Measurements from ENCODE around the gene PGP. TPM values are rescaled to one million over a fixed set of nuclear protein-coding genes. Genes with fewer than 3 reads are reported as not detected.

PGP gene
- total RNA-seq, 2 donors from 2014 or later = 16.3 to 24.3 TPM

DNA sequence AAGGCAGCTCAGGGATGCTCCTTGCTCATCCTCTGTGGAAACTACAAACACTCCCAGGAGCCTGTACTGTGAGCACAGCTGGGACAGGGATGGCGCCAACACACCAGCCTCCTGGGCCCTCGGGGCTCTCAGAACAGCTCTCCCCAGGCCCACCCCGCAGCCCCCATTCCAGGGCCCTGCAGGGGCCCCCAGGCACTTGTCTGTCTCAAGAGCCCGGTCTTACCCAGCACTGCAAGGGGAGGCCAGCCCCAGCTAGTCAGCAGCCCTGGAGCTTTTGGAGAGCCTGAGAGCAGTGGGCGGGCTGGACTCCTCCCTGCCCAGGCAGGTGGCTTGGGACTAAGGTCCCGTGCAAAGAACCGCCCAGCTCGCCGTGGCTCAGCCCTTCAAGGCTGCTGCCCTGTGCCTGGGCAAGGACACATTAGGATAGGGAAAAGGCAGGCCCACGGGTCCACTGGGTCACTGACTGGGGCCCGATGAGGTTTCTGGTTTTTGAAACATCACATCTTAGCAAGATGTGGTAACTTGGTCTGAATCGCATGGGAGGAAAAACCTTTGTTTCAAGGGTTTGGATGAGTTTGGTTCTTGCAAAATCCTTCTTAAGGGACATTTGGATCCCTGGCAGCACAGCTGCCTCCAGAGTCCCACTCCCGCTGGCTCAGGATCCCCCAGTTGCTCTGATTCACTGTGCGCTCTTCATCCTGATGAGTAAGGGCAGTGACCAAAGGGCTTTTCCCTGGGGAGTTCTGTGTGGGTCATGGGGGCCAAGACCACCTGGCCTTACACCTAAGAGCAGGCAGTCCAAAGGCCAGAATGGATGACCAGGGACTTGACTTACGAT, 24.4 kb upstream of the PGP start:
- ATAC-seq = peak; percentile 36
- intact Hi-C loops (cut with DNase I, micrococcal nuclease) = no loop called here
- DNase-seq = no peak

- ATAC-seq (peak; percentile 26), DNase-seq (no peak)
- intact Hi-C loops (cut with DNase I, micrococcal nuclease) = no loop called here
Observed at GRCh38 chr16:2238150-2238837, 23.7 kb upstream of the PGP start.

DNA sequence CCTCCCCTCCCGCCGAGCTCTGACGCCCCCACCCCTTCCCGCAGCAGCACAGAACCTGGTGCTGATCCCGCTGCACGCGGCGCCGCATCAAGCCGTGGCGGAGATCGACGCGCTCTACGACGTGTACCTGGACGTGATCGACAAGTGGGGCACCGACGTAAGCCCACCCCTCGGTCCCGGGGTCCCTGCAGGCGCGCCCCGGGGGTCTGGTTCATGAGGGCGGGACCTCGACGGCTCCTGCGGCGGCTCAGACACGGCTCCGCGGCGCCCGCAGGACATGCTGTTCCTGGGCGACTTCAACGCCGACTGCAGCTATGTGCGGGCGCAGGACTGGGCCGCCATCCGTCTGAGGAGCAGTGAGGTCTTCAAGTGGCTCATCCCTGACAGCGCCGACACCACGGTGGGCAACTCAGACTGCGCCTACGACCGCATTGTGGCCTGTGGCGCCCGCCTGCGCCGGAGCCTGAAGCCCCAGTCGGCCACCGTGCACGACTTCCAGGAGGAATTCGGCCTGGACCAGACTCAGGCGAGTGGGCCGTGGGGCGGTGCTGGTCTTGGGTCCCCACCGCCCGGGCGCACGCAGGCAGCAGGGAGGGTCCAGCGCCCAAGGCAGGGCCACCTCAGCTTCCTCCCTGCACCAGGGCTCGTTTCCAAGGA, 23.0 kb upstream of the PGP start:
- peak in 1 of 2 donors; percentile 30 for DNase-seq

GRCh38 chr16:2237102-2237482, 22.5 kb upstream of the PGP start:
- DNase-seq (no peak), ATAC-seq (peak; percentile 0)
- intact Hi-C loops (cut with DNase I, micrococcal nuclease) = no loop called here

More for the DNA sequence above, 23.0 kb upstream of the PGP start:
- intact Hi-C loops (cut with DNase I, micrococcal nuclease) = no loop called here
- peak; percentile 27 for ATAC-seq

DNA sequence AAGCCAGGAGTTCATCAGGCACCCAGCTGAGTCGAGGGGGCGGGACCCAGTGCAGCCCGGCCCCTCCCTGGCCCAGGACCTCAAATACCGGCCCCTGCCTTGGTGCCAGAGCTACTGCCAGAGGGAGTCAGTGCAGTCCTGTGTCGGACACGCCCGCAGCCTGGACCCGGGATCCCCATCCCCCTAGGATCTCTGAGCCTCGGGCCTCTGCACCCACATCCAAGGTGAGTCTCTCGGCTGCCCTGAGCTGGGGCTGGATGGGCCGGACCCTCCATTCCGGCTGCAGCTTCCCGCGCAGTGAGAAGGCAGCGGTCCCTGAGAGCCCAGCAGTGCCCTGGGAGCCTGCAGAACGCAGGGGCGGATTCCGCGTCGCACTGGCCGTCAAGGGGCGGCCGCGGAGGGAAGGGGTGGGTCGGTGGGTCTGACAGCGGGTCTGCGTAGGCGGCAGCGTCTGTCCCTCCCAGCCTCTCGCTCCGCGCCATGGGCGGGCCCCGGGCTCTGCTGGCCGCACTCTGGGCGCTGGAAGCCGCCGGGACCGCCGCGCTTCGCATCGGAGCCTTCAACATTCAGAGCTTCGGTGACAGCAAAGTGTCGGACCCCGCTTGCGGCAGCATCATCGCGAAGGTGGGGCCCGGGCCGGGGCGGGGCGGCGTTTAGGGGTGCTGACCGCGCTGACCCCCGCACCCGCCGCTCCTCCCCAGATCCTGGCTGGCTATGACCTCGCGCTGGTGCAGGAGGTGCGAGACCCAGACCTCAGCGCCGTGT, 21.9 kb upstream of the PGP start, which contains the start of gene DNASE1L2:
Gene DNASE1L2 (plus strand): TSS at position 108 of the 765 bp plus-strand sequence. CDS start 373 bp downstream, at position 481.
- ATAC-seq (peak; percentile 38), DNase-seq (peak in 1 of 2 donors; percentile 31)

DNA sequence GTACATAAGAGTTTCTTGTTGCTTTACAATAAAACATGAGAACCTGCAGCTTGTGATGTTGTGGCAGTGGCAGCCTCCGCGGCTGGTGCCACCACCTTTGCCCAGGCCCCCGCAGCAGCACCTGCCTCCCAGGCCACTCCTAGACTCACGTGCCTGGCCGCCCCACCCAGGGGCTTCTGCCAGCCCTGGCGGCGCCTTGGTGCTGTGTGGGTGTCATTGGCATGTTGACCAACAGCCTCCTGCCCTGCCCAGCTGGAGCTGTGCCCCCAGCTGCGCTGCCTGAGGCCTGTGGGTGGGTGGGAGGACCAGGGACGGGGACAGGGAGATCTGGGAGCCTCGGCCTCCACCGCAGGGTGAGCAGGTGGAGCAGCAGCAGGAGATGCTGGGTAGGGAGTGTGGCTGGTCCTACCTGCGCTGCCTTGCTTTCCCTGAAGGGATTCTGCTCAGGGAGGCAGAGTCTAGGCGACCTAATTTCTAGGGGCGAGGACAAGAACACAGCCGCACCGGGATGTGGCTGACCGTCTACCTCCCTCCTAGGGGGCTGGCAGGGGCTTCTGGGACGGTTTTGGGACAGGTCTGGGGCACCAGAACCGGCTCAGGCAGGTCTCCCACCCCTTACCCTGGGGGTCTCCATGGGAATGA, 21.2 kb upstream of the PGP start:
- DNase-seq = no peak
- intact Hi-C loops (cut with DNase I, micrococcal nuclease) = no loop called here
- peak; percentile 39 for ATAC-seq

More for the DNA sequence above, 21.9 kb upstream of the PGP start, which contains the start of gene DNASE1L2:
- intact Hi-C loops (cut with DNase I, micrococcal nuclease) = no loop called here

DNA sequence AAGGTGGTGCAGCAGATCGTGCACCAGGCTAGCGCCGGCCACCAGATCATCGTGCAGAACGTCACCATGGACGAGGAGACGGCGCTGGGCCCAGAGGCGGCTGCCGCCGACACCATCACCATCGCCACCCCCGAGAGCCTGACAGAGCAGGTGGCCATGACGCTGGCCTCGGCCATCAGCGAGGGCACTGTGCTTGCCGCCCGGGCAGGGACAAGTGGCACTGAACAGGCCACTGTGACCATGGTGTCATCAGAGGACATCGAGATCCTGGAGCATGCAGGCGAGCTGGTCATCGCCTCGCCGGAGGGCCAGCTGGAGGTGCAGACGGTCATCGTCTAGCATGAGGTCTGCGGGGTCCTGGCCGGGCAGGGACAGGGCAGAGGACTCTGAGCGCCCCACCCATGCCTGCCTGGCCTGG, 20.6 kb upstream of the PGP start:
- no peak for DNase-seq
- intact Hi-C loops (cut with DNase I, micrococcal nuclease) = no loop called here
- ATAC-seq = no peak

GRCh38 chr16:2234813-2235170, 20.2 kb upstream of the PGP start:
- DNase-seq (no peak), ATAC-seq (no peak)
- intact Hi-C loops (cut with DNase I, micrococcal nuclease) = no loop called here

DNA sequence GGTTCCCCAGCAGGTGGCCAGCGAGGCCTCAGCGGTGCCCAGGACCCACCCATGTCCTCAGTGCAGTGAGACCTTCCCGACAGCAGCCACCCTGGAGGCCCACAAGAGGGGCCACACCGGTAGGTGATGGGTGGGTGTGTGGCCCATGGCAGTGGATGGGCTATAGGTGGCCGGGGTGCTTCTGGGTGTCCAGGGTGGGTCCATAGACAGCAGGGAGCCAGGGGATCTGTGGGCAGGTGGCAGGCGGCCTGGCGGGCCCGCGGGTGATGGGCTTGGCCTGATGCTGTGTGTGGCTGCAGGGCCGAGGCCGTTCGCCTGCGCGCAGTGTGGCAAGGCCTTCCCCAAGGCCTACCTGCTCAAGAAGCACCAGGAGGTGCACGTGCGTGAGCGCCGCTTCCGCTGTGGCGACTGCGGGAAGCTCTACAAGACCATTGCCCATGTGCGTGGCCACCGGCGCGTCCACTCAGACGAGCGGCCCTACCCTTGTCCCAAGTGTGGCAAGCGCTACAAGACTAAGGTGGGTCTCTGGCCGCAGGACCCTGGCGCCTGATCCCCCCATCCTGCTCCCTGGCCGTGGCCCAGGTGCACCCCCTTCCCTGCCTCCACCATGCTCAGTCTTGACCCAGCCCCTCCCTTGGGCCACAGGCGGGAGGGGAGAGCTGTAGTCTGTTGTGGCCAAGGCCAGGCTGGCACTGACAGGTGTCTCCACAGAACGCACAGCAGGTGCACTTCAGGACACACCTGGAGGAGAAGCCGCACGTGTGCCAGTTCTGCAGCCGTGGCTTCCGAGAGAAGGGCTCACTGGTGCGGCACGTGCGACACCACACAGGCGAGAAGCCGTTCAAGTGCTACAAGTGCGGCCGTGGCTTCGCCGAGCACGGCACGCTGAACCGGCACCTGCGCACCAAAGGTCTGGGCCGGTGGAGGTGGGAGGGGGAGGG, 19.5 kb upstream of the PGP start:
- intact Hi-C loops (cut with DNase I, micrococcal nuclease) = no loop called here
- DNase-seq = no peak
- no peak for ATAC-seq

DNA sequence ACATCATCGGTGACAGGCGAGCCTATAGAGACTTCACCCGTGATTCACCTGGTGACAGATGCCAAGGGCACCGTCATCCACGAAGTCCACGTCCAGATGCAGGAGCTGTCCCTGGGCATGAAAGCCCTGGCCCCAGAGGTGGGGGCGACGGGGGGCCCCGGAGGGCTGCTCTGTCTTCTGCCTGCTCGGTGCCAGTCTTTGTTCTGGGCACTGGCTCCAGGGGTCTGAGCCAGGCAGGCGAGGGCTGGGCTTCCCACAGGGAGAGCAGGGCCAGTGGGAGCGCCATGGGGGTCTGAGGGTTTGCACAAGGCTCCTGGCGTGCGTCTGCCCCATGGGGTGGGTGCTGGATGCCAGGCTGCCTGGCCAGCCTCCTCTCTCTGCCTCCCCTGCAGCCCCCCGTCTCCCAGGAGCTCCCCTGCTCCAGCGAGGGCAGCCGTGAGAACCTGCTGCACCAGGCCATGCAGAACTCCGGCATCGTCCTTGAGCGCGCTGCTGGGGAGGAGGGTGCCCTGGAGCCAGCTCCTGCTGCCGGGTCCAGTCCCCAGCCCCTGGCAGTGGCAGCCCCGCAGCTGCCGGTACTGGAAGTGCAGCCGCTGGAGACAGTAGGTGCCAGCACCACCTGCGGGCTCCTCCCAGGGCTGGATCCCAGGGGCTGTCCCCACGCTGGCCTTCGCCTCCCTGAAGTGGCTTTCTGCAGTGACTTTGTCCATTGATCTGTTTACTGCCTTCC, 18.6 kb upstream of the PGP start:
- ATAC-seq = no peak
- no peak for DNase-seq
- intact Hi-C loops (cut with DNase I, micrococcal nuclease) = no loop called here

- intact Hi-C loops (cut with DNase I, micrococcal nuclease) = no loop called here
Observed at GRCh38 chr16:2232094-2232990, 17.7 kb upstream of the PGP start.

GRCh38 chr16:2231016-2231931, 16.6 kb upstream of the PGP start:
- no peak for ATAC-seq
- DNase-seq = no peak
- intact Hi-C loops (cut with DNase I, micrococcal nuclease) = no loop called here

More at GRCh38 chr16:2232094-2232990, 17.7 kb upstream of the PGP start:
- ATAC-seq (no peak), DNase-seq (no peak)

GRCh38 chr16:2230376-2230775, 15.7 kb upstream of the PGP start:
- no peak for DNase-seq
- intact Hi-C loops (cut with DNase I, micrococcal nuclease) = no loop called here
- ATAC-seq = no peak

DNA sequence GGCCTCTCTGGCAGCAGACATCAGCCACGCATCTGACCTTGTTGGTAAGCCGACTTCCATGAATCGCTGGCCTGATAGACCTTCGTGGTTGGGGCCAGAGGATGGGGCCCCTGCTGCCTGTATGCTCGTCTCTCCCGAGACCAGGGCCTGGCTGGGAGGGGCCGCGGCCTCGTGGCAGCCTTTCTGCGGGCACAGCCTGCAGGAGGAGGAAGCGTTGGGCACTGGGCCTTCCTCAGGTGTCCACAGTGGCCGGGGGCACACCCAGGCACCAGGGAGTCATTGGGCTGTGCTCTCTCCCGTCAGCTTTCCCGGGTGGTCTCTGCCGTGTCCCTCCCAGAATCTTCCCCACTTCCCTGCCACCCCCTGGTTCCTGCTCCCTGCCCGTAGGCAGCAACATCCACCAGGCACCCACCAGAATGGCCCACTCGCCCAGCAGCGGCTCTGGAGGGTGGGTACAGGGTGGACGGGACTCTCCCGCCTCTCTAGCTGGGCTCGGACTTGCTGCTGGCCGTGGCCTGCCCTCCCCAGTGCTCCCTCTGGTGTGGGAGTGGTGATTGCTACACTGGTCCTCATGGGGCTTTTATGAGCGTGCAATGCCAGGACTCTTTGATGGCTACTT, 15.1 kb upstream of the PGP start:
- ATAC-seq (no peak), DNase-seq (no peak)
- intact Hi-C loops (cut with DNase I, micrococcal nuclease) = no loop called here

All from left colon (tissue), 2 donors.